Right ventricle myocardium inferior (tissue), 1 donor: ENCODE measurements around the gene PON1. TPM values are rescaled to one million over a fixed set of nuclear protein-coding genes. Genes with fewer than 3 reads are reported as not detected.

ENCODE experiments used
- ATAC-seq: fragments of 200-7000 bp; cut with Tn5 transposase; one replicate; pipeline ENCODE4 v1.9.1; 2020; ENCODE audit warnings: mild to moderate bottlenecking, moderate library complexity
- DNase-seq: peaks from one replicate; pipeline ENCODE4 v3.0.0; 2021; ENCODE audit errors: missing footprints
- intact Hi-C: fragments of 100-400 bp; cut with DNase I; formaldehyde crosslinking; loops from one replicate; pipeline ENCODE4 v1.11.0; 2022
- total RNA-seq: library from RNA; stranded (reverse); fragmentation: NEBNext Ultra II Directional; extraction: Animal tissue kit (Norgen Biotek cat#: 25700); gene quantifications from one replicate; pipeline ENCODE4 v1.2.1, GENCODE V29; 2021
- donor health status: DM: no; HTN: yes; CAD: no; lungs with severe emphysema.

Gene PON1
- total RNA-seq, 1 donor from 2014 or later, result not detected

- ATAC-seq (no peak), DNase-seq (no peak)
- intact Hi-C loops, result no loop called here
Observed at GRCh38 chr7:95265634-95266033, 58.7 kb downstream of the PON1 start.

GRCh38 chr7:95264363-95264891, 59.9 kb downstream of the PON1 start:
- ATAC-seq (peak; percentile 26), DNase-seq (no peak)
- intact Hi-C loops, result no loop called here

- DNase-seq, result no peak
- intact Hi-C loops, result no loop called here
- ATAC-seq, result no peak
Observed at GRCh38 chr7:95263785-95264362, 60.5 kb downstream of the PON1 start.

- intact Hi-C loops, result no loop called here
- ATAC-seq (no peak), DNase-seq (no peak)
Observed at GRCh38 chr7:95262875-95263274, 61.5 kb downstream of the PON1 start.

GRCh38 chr7:95261895-95262415, 62.4 kb downstream of the PON1 start:
- ATAC-seq, result no peak
- intact Hi-C loops, result no loop called here
- no peak for DNase-seq

- no peak for ATAC-seq
- intact Hi-C loops, result loop anchor here (10.0 kb wide), 1 partner anchor 811 kb away; no protein-coding TSS in a partner anchor
- no peak for DNase-seq
Observed at GRCh38 chr7:95255691-95256090, 68.6 kb downstream of the PON1 start.

GRCh38 chr7:95253986-95254385, 70.3 kb downstream of the PON1 start:
- intact Hi-C loops, result loop anchor here (10.0 kb wide), 1 partner anchor 809 kb away; no protein-coding TSS in a partner anchor
- no peak for DNase-seq
- ATAC-seq, result no peak

- ATAC-seq, result no peak
- intact Hi-C loops, result loop anchor here (10.0 kb wide), 1 partner anchor 807 kb away; no protein-coding TSS in a partner anchor
- no peak for DNase-seq
Observed at GRCh38 chr7:95251966-95252365, 72.4 kb downstream of the PON1 start.

GRCh38 chr7:95250571-95250970, 73.8 kb downstream of the PON1 start:
- ATAC-seq (no peak), DNase-seq (no peak)
- intact Hi-C loops, result loop anchor here (10.0 kb wide), 1 partner anchor 806 kb away; no protein-coding TSS in a partner anchor

Other genes starting within 250 kb of the PON1 start
- gene PON3, start 71.8 kb upstream of the PON1 start, total RNA-seq, result 0.57 TPM
- gene PON2, start 110.5 kb upstream of the PON1 start, total RNA-seq, result 37.4 TPM
- 7.0 TPM for gene ASB4, start 161.4 kb upstream of the PON1 start, total RNA-seq